ENCODE data around the gene CLDN11. TPM values are rescaled to one million over a fixed set of nuclear protein-coding genes. Genes with fewer than 3 reads are reported as not detected.
A peak's percentile ranks its signal among the peaks of the same experiment; 100 is the strongest.

Gene CLDN11
- total and polyA plus RNA-seq, 2 donors (not counting 1 experiment from before 2014, with no cell fraction given) = 131 to 316 TPM

DNA sequence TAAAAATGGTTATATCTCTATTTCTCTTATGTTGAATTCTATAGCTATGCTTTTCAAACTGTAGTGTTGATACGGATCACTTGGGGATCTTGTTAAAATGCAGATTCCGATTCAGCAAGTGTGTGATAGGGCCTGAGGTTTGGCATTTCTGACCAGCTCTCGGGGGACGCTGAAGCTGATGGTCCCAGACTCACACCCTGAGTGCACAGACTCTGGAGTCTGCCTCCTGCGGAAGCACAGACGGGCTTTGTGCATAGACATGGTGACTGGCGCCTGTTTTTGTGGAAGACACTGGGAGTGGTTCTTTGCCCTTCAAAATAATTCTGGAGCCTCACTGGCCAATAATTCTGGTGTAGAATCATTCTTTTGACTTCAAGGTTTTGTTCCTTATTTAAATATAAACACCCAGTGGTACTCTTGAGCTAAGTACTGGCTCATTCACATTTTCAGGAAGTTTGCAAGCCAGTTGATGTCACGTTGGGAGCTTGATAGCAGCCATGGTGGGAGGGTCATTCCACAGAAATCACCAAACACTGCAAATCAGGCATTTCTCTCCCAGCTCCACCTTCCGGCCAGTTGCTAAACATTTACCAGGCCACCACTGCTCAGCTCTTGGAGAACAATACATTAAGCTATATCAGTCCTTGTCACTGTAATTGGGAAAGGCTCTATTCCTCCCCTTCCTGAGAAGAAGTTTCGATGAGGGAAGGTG is 19.2 kb downstream of the CLDN11 start:
- Histone ChIP-seq H3K36me3 (ENCODE audit: control insufficient read depth, insufficient read depth, low read length) (peaks cover 20% of the 10 kb centered on the region), H3K27ac (ENCODE audit: insufficient read depth, low read length) (no peak overlapping the region)

DNA sequence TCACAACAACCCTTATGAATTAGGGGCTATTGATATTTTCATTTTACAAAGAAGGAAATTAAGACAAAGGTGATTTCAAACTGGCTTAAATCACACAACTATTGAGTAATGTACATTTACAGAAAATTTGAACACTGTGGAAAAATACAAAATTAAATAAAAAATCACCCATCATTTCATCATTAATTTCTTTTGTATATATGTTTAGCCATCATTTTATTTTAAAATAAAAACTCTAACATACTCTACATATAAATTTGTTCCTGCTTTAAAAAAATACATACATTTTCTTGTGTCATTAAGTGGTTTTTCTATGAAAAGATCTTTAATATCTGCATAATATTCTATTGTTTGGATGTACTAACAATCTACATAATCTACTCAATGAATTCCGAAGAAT is 20.2 kb downstream of the CLDN11 start:
- Histone ChIP-seq H3K4me1 (ENCODE audit: control insufficient read depth, extremely low read depth, insufficient read depth, low read length) (peaks cover 6% of the 10 kb centered on the region), H3K9me3 (ENCODE audit: control insufficient read depth, insufficient read depth, low read depth, low read length) (no peaks in the 10 kb centered on the region), H3K79me2 (ENCODE audit: control insufficient read depth, insufficient read depth, low read length) (peaks cover 2% of the 10 kb centered on the region), H3K36me3 (ENCODE audit: control insufficient read depth, insufficient read depth, low read length) (peaks cover 17% of the 10 kb centered on the region), H3K27ac (ENCODE audit: insufficient read depth, low read length) (no peak overlapping the region), H3K9ac (ENCODE audit: insufficient read depth, low read length) (no peak overlapping the region), H3K4me3 (replicated peaks in 1 of 4; ENCODE audit: control extremely low read depth in 1 of 4, insufficient read depth in 1 of 4, low read depth in 3 of 4, low read length in 4 of 4) (no peak overlapping the region), H3K27me3 (ENCODE audit: control insufficient read depth, insufficient read depth, low read length) (no peaks in the 10 kb centered on the region), H2AFZ (ENCODE audit: low read length) (no peak overlapping the region), H3K4me2 (ENCODE audit: extremely low read depth, insufficient read depth, low read length) (no peak overlapping the region), H4K20me1 (ENCODE audit: control insufficient read depth, extremely low read depth, insufficient read depth, low read length) (no peaks in the 10 kb centered on the region)
- TF ChIP-seq, protein P1, sequence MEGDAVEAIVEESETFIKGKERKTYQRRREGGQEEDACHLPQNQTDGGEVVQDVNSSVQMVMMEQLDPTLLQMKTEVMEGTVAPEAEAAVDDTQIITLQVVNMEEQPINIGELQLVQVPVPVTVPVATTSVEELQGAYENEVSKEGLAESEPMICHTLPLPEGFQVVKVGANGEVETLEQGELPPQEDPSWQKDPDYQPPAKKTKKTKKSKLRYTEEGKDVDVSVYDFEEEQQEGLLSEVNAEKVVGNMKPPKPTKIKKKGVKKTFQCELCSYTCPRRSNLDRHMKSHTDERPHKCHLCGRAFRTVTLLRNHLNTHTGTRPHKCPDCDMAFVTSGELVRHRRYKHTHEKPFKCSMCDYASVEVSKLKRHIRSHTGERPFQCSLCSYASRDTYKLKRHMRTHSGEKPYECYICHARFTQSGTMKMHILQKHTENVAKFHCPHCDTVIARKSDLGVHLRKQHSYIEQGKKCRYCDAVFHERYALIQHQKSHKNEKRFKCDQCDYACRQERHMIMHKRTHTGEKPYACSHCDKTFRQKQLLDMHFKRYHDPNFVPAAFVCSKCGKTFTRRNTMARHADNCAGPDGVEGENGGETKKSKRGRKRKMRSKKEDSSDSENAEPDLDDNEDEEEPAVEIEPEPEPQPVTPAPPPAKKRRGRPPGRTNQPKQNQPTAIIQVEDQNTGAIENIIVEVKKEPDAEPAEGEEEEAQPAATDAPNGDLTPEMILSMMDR (conservative IDR thresholded peaks at IDR 0.05 in 1 of 2, IDR thresholded peaks at IDR 0.05 in 1 of 2; ENCODE audit: low read depth in 1 of 2, low read length in 2 of 2) = no peak
- TF ChIP-seq EZH2 (IDR thresholded peaks at IDR 0.05; ENCODE audit: low read length, missing control alignments) = no peak
- DNase-seq (ENCODE audit: low read depth in 2 of 2) = no peak

More for the DNA sequence above, 19.2 kb downstream of the CLDN11 start:
- Histone ChIP-seq H3K4me1 (ENCODE audit: control insufficient read depth, extremely low read depth, insufficient read depth, low read length) (peaks cover 6% of the 10 kb centered on the region), H3K9ac (ENCODE audit: insufficient read depth, low read length) (no peak overlapping the region), H3K79me2 (ENCODE audit: control insufficient read depth, insufficient read depth, low read length) (peaks cover 4% of the 10 kb centered on the region), H3K4me2 (ENCODE audit: extremely low read depth, insufficient read depth, low read length) (no peak overlapping the region), H3K27me3 (ENCODE audit: control insufficient read depth, insufficient read depth, low read length) (no peaks in the 10 kb centered on the region), H3K4me3 (replicated peaks in 1 of 4; ENCODE audit: control extremely low read depth in 1 of 4, insufficient read depth in 1 of 4, low read depth in 3 of 4, low read length in 4 of 4) (no peak overlapping the region), H2AFZ (ENCODE audit: low read length) (no peak overlapping the region), H4K20me1 (ENCODE audit: control insufficient read depth, extremely low read depth, insufficient read depth, low read length) (no peaks in the 10 kb centered on the region), H3K9me3 (ENCODE audit: control insufficient read depth, insufficient read depth, low read depth, low read length) (no peaks in the 10 kb centered on the region)
- TF ChIP-seq EZH2 (IDR thresholded peaks at IDR 0.05; ENCODE audit: low read length, missing control alignments) = no peak
- DNase-seq (ENCODE audit: low read depth in 2 of 2) = no peak

DNA sequence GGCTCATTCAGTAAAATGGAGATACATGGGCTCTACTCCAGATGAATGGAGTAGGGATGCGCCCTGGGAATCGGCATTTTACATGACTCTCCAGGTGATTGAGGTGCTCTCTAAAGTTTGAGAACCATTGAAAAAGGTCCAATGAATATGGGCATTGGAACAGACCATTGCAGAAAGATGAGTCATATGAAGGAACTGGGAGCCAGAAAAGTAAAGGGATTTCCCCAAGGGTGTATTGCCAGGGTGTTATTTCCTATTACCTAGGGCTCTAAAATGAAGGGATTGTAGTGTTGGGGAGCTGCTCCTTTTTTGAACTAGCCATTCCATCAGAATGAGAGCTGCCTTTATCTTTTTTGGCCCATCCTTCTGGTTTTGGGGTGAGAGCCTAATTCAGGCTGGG is 21.7 kb downstream of the CLDN11 start:
- H4K20me1 ChIP-seq (ENCODE audit: control insufficient read depth, extremely low read depth, insufficient read depth, low read length) = no peaks in the 10 kb centered on the region

More for the DNA sequence above, 21.7 kb downstream of the CLDN11 start:
- H3K27me3 ChIP-seq (ENCODE audit: control insufficient read depth, insufficient read depth, low read length) = no peaks in the 10 kb centered on the region
- no peak overlapping the region for H3K27ac ChIP-seq (ENCODE audit: insufficient read depth, low read length)
- H3K4me1 ChIP-seq (ENCODE audit: control insufficient read depth, extremely low read depth, insufficient read depth, low read length) = peaks cover 6% of the 10 kb centered on the region
- H3K36me3 ChIP-seq (ENCODE audit: control insufficient read depth, insufficient read depth, low read length) = peaks cover 13% of the 10 kb centered on the region
- TF ChIP-seq, protein P1 (conservative IDR thresholded peaks at IDR 0.05 in 1 of 2, IDR thresholded peaks at IDR 0.05 in 1 of 2; ENCODE audit: low read depth in 1 of 2, low read length in 2 of 2) = no peak
- no peak for TF ChIP-seq EZH2 (IDR thresholded peaks at IDR 0.05; ENCODE audit: low read length, missing control alignments)
- H3K4me3 ChIP-seq (replicated peaks in 1 of 4; ENCODE audit: control extremely low read depth in 1 of 4, insufficient read depth in 1 of 4, low read depth in 3 of 4, low read length in 4 of 4) = no peak overlapping the region
- H3K9ac ChIP-seq (ENCODE audit: insufficient read depth, low read length) = no peak overlapping the region
- no peaks in the 10 kb centered on the region for H3K9me3 ChIP-seq (ENCODE audit: control insufficient read depth, insufficient read depth, low read depth, low read length)
- no peaks in the 10 kb centered on the region for H3K79me2 ChIP-seq (ENCODE audit: control insufficient read depth, insufficient read depth, low read length)
- DNase-seq (ENCODE audit: low read depth in 2 of 2) = peak in 1 of 2 donors; percentile 57
- H3K4me2 ChIP-seq (ENCODE audit: extremely low read depth, insufficient read depth, low read length) = no peak overlapping the region
- H2AFZ ChIP-seq (ENCODE audit: low read length) = no peak overlapping the region

Data from fibroblast of lung (primary cell).